Neural progenitor cell (in vitro differentiated cells): ENCODE results near the gene S100A16. TPM values are rescaled to one million over a fixed set of nuclear protein-coding genes. Genes with fewer than 3 reads are reported as not detected.
A peak's percentile ranks its signal among the peaks of the same experiment; 100 is the strongest.

ENCODE experiments used
- DNase-seq: peaks from one replicate; pipeline ENCODE4 v3.0.0-alpha.2; 2016; ENCODE audit warnings: low spot score
- H2AFZ ChIP-seq: fragments of 200-600 bp; sonication (generic); replicated peaks from 2 replicates; pipeline ENCODE4 v1.6.1; 2016; ENCODE audit warnings: antibody characterized with exemption
- H3F3A ChIP-seq: fragments of 200-600 bp; sonication (generic); 2 replicates; pipeline ENCODE4 v1.6.1; 2016; ENCODE audit warnings: antibody characterized with exemption, low read depth
- H3K27ac ChIP-seq: fragments of 200-600 bp; sonication (generic); 2 replicates; pipeline ENCODE4 v1.5.1; 2016; ENCODE audit warnings: mild to moderate bottlenecking
- H3K27me3 ChIP-seq: fragments of 200-600 bp; sonication (generic); 2 replicates; pipeline ENCODE4 v1.6.1; 2016; ENCODE audit warnings: mild to moderate bottlenecking, moderate library complexity
- H3K36me3 ChIP-seq: fragments of 200-600 bp; sonication (generic); 2 replicates; pipeline ENCODE4 v1.5.1; 2016
- H3K4me1 ChIP-seq: fragments of 200-600 bp; sonication (generic); 2 replicates; pipeline ENCODE4 v1.6.1; 2016; ENCODE audit warnings: mixed run types
- H3K4me2 ChIP-seq: fragments of 200-600 bp; sonication (generic); 2 replicates; pipeline ENCODE4 v1.6.1; 2016
- H3K4me3 ChIP-seq: fragments of 200-600 bp; sonication (generic); 2 replicates; pipeline ENCODE4 v1.5.1; 2016
- H3K79me2 ChIP-seq: fragments of 200-600 bp; sonication (generic); 2 replicates; pipeline ENCODE4 v1.6.1; 2016; ENCODE audit warnings: low read depth
- H3K9ac ChIP-seq: fragments of 200-600 bp; sonication (generic); 2 replicates; pipeline ENCODE4 v1.6.1; 2016
- H3K9me3 ChIP-seq: fragments of 200-600 bp; sonication (generic); 2 replicates; pipeline ENCODE4 v1.5.1; 2016; ENCODE audit warnings: low read depth
- H4K20me1 ChIP-seq: fragments of 200-600 bp; sonication (generic); 2 replicates; pipeline ENCODE4 v1.6.1; 2016; ENCODE audit warnings: low read depth
- H3K27ac Mint-ChIP-seq: 3 replicates; pipeline ENCODE4 v1.8.0; 2021; ENCODE audit warnings: mixed read lengths
- H3K27me3 Mint-ChIP-seq: 2 replicates; pipeline ENCODE4 v1.8.0; 2022; ENCODE audit warnings: low read depth, mild to moderate bottlenecking, inconsistent platforms, moderate library complexity, mixed read lengths; ENCODE audit not compliant: insufficient read depth
- H3K36me3 Mint-ChIP-seq: 3 replicates; pipeline ENCODE4 v1.8.0; 2021; ENCODE audit warnings: mixed read lengths
- H3K4me1 Mint-ChIP-seq: 3 replicates; pipeline ENCODE4 v1.8.0; 2021; ENCODE audit warnings: mixed read lengths
- H3K4me3 Mint-ChIP-seq: 3 replicates; pipeline ENCODE4 v1.8.0; 2021; ENCODE audit warnings: mild to moderate bottlenecking, moderate library complexity, mixed read lengths
- H3K9me3 Mint-ChIP-seq: 3 replicates; pipeline ENCODE4 v1.8.0; 2020; ENCODE audit warnings: mixed read lengths
- CTCF ChIP-seq: fragments of 200-600 bp; sonication (generic); IDR thresholded peaks from 2 replicates; pipeline ENCODE4 v1.5.1; 2017; ENCODE audit warnings: antibody characterized with exemption, mild to moderate bottlenecking
- EZH2 ChIP-seq: fragments of 200-600 bp; sonication (generic); IDR thresholded peaks from 2 replicates; pipeline ENCODE4 v1.6.1; 2017; ENCODE audit warnings: antibody characterized with exemption, mild to moderate bottlenecking, moderate library complexity
- EZH2phosphoT487 ChIP-seq: fragments of 200-600 bp; sonication (generic); IDR thresholded peaks from 2 replicates; pipeline ENCODE4 v1.6.1; 2017; ENCODE audit warnings: antibody characterized with exemption
- total RNA-seq: library from RNA; depleted of rRNA; stranded (reverse); fragments of >200 nt; gene quantifications from 2 replicates; pipeline ENCODE4 v1.2.3, GENCODE V29; 2015; ENCODE audit warnings: low replicate concordance

S100A16 gene
- total RNA-seq, 1 donor from 2014 or later = 13.1 TPM

GRCh38 chr1:153626904-153627714, 14.2 kb upstream of the S100A16 start, which contains the start of gene S100A13:
S100A13 (minus strand) TSS chr1:153627505; CDS start chr1:153626472, 1,033 bp downstream.
- peak; percentile 97 for DNase-seq
- Histone ChIP-seq H4K20me1 (no peaks in the 10 kb centered on the region), H3K4me3 (peak within 1 kb of the TSS; percentile 50), H3K4me2 (peak within 1 kb of the TSS; percentile 81), H3F3A (no peaks in the 10 kb centered on the region), H3K79me2 (peaks cover 8% of the 10 kb centered on the region), H3K36me3 (no peaks in the 10 kb centered on the region), H3K9me3 (no peaks in the 10 kb centered on the region), H3K27me3 (no peaks in the 10 kb centered on the region), H2AFZ (peak within 1 kb of the TSS; percentile 43), H3K4me1 (peaks cover 22% of the 10 kb centered on the region), H3K27ac (no peak within 1 kb of the TSS), H3K9ac (peak within 1 kb of the TSS; percentile 1)
- no peak for TF ChIP-seq EZH2
- TF ChIP-seq CTCF = peak; percentile 90
- TF ChIP-seq EZH2phosphoT487 = no peak
- Mint-ChIP-seq H3K4me1 (peaks cover 44% of the 10 kb centered on the region), H3K27me3 (peaks cover 7% of the 10 kb centered on the region), H3K27ac (peak within 1 kb of the TSS; percentile 99), H3K4me3 (peak within 1 kb of the TSS; percentile 91), H3K9me3 (no peaks in the 10 kb centered on the region), H3K36me3 (peaks cover 17% of the 10 kb centered on the region)

- Mint-ChIP-seq H3K4me3 (peak overlapping the region; percentile 91), H3K27me3 (peaks cover 7% of the 10 kb centered on the region), H3K9me3 (no peaks in the 10 kb centered on the region), H3K27ac (peak overlapping the region; percentile 99), H3K4me1 (peaks cover 44% of the 10 kb centered on the region), H3K36me3 (peaks cover 17% of the 10 kb centered on the region)
- H3K9ac ChIP-seq = no peak overlapping the region
- peaks cover 8% of the 10 kb centered on the region for H3K79me2 ChIP-seq
- peak overlapping the region; percentile 81 for H3K4me2 ChIP-seq
- H3K36me3 ChIP-seq = no peaks in the 10 kb centered on the region
- TF ChIP-seq EZH2phosphoT487 (no peak), CTCF (no peak), EZH2 (no peak)
- H4K20me1 ChIP-seq = no peaks in the 10 kb centered on the region
- no peak for DNase-seq
- no peak overlapping the region for H3K27ac ChIP-seq
- peaks cover 22% of the 10 kb centered on the region for H3K4me1 ChIP-seq
- H3K27me3 ChIP-seq = no peaks in the 10 kb centered on the region
- H3F3A ChIP-seq = no peaks in the 10 kb centered on the region
- H3K9me3 ChIP-seq = no peaks in the 10 kb centered on the region
- peak overlapping the region; percentile 50 for H3K4me3 ChIP-seq
- no peak overlapping the region for H2AFZ ChIP-seq
Observed at GRCh38 chr1:153626477-153626903, 13.6 kb upstream of the S100A16 start.

- TF ChIP-seq EZH2phosphoT487 (no peak), EZH2 (no peak), CTCF (no peak)
- H3K27ac Mint-ChIP-seq = no peak overlapping the region
- H3F3A ChIP-seq = no peaks in the 10 kb centered on the region
- H3K79me2 ChIP-seq = peaks cover 8% of the 10 kb centered on the region
- H3K4me2 ChIP-seq = no peak overlapping the region
- H2AFZ ChIP-seq = no peak overlapping the region
- no peak overlapping the region for H3K4me3 ChIP-seq
- H3K9me3 Mint-ChIP-seq = peaks cover 3% of the 10 kb centered on the region
- peaks cover 7% of the 10 kb centered on the region for H3K27me3 Mint-ChIP-seq
- no peaks in the 10 kb centered on the region for H4K20me1 ChIP-seq
- peaks cover 44% of the 10 kb centered on the region for H3K4me1 Mint-ChIP-seq
- peaks cover 22% of the 10 kb centered on the region for H3K4me1 ChIP-seq
- H3K4me3 Mint-ChIP-seq = peak overlapping the region; percentile 35
- no peaks in the 10 kb centered on the region for H3K9me3 ChIP-seq
- H3K27ac ChIP-seq = no peak overlapping the region
- peaks cover 21% of the 10 kb centered on the region for H3K36me3 Mint-ChIP-seq
- H3K36me3 ChIP-seq = no peaks in the 10 kb centered on the region
- H3K27me3 ChIP-seq = no peaks in the 10 kb centered on the region
- no peak for DNase-seq
- no peak overlapping the region for H3K9ac ChIP-seq
Observed at GRCh38 chr1:153624965-153625611, 12.2 kb upstream of the S100A16 start.
